WTC11 (cell line): ENCODE measurements around the gene TMEM130.

ENCODE experiments used
- ELF4 ChIP-seq: sonication (generic); formaldehyde crosslinking; IDR thresholded peaks from 2 replicates; pipeline ENCODE4 v1.8.1; 2022; ENCODE audit warnings: low read depth, mild to moderate bottlenecking, moderate library complexity, missing genetic modification reagents
- ZNF121 ChIP-seq: sonication (generic); formaldehyde crosslinking; IDR thresholded peaks from 2 replicates; pipeline ENCODE4 v1.8.0; 2023; ENCODE audit warnings: missing genetic modification reagents
- TF ChIP-seq, protein P1 (sequence below): fragments of 200-600 bp; IDR thresholded peaks from 2 replicates; pipeline ENCODE4 v1.8.0; 2022; ENCODE audit warnings: antibody characterized with exemption
- TF ChIP-seq, protein P2 (sequence below): sonication (generic); formaldehyde crosslinking; IDR thresholded peaks from 2 replicates; pipeline ENCODE4 v1.8.1; 2023; ENCODE audit warnings: mild to moderate bottlenecking, missing genetic modification reagents

DNA sequence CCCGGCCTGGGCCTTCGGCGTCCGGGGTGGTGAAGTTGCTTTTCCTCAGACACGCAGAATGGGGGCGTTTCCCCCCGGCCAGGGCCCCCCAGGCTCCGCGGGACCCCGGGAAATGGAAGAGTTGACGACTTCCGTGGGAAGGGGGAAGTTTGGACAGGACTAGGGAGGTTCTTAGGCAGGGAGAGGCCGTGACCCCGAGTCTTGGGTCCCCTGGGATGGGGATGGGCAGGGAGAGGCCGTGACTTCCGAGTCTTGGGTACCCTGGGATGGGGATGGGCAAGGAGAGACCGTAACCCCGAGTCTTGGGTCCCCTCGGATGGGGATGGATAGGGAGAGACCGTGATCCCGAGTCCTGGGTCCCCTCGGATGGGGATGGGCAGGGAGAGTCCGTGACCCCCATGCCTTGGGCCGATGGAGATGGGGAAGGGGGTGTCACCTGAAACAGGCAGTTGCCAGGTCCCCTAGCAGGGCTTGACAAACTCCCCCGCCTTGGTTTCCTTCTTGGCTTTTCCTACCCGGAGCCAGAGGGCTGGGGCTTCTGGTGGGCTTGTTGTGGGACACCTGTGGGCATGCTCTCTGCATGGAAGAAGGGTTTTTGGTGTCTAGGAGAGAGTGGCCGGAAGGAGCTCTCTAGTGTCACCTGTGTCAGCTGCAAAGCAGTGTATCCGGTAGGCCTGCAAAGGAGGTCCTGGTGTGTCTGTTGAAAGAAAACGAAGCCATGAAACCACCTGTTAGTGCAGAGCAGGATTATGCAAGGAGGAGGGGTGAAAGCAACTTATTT, 9.6 kb upstream of the TMEM130 start:
- TF ChIP-seq ZNF121 (CRISPR knock-in tag) (no peak), ELF4 (CRISPR knock-in tag) (no peak)
- TF ChIP-seq, protein P1, sequence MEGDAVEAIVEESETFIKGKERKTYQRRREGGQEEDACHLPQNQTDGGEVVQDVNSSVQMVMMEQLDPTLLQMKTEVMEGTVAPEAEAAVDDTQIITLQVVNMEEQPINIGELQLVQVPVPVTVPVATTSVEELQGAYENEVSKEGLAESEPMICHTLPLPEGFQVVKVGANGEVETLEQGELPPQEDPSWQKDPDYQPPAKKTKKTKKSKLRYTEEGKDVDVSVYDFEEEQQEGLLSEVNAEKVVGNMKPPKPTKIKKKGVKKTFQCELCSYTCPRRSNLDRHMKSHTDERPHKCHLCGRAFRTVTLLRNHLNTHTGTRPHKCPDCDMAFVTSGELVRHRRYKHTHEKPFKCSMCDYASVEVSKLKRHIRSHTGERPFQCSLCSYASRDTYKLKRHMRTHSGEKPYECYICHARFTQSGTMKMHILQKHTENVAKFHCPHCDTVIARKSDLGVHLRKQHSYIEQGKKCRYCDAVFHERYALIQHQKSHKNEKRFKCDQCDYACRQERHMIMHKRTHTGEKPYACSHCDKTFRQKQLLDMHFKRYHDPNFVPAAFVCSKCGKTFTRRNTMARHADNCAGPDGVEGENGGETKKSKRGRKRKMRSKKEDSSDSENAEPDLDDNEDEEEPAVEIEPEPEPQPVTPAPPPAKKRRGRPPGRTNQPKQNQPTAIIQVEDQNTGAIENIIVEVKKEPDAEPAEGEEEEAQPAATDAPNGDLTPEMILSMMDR: no peak; the same call in 1 of the 2 replicates
- TF ChIP-seq, protein P2, sequence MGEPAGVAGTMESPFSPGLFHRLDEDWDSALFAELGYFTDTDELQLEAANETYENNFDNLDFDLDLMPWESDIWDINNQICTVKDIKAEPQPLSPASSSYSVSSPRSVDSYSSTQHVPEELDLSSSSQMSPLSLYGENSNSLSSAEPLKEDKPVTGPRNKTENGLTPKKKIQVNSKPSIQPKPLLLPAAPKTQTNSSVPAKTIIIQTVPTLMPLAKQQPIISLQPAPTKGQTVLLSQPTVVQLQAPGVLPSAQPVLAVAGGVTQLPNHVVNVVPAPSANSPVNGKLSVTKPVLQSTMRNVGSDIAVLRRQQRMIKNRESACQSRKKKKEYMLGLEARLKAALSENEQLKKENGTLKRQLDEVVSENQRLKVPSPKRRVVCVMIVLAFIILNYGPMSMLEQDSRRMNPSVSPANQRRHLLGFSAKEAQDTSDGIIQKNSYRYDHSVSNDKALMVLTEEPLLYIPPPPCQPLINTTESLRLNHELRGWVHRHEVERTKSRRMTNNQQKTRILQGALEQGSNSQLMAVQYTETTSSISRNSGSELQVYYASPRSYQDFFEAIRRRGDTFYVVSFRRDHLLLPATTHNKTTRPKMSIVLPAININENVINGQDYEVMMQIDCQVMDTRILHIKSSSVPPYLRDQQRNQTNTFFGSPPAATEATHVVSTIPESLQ: no peak
